GM18907 (cell line): ENCODE measurements around the gene DAND5.

Source experiments
- ATAC-seq: cut with Tn5 transposase; IDR thresholded peaks from one replicate; pipeline ENCODE4 v1.9.1; 2021; ENCODE audit warnings: mild to moderate bottlenecking, moderate library complexity; ENCODE audit not compliant: unreplicated experiment

Gene DAND5

GRCh38 chr19:12991296-12991695 is 21.9 kb downstream of the DAND5 start:
- ATAC-seq, result no peak

- ATAC-seq, result no peak
These were observed 23.4 kb downstream of the DAND5 start for GRCh38 chr19:12992729-12993128.

GRCh38 chr19:12993562-12993961 is 24.2 kb downstream of the DAND5 start:
- no peak for ATAC-seq

GRCh38 chr19:12994701-12995595 is 25.6 kb downstream of the DAND5 start, which contains the start of gene NFIX:
NFIX (plus strand) TSS chr19:12995475; CDS start chr19:12995838, 363 bp downstream.
- ATAC-seq, result no peak

GRCh38 chr19:12995596-12996405 is 26.4 kb downstream of the DAND5 start:
- ATAC-seq, result no peak

- no peak for ATAC-seq
These were observed 27.2 kb downstream of the DAND5 start for GRCh38 chr19:12996406-12997094.

GRCh38 chr19:12997179-12997966 is 28.0 kb downstream of the DAND5 start:
- no peak for ATAC-seq

- no peak for ATAC-seq
These were observed 28.9 kb downstream of the DAND5 start for GRCh38 chr19:12997967-12998940.

- no peak for ATAC-seq
These were observed 31.8 kb downstream of the DAND5 start for GRCh38 chr19:13001166-13001501.

GRCh38 chr19:13001502-13002165 is 32.3 kb downstream of the DAND5 start:
- no peak for ATAC-seq

GRCh38 chr19:13002166-13002898 is 33.0 kb downstream of the DAND5 start:
- ATAC-seq, result no peak

- ATAC-seq, result no peak
These were observed 33.7 kb downstream of the DAND5 start for GRCh38 chr19:13003081-13003480.

GRCh38 chr19:13004273-13004672 is 34.9 kb downstream of the DAND5 start:
- no peak for ATAC-seq

- no peak for ATAC-seq
These were observed 35.9 kb downstream of the DAND5 start for GRCh38 chr19:13005253-13005652.

GRCh38 chr19:13005861-13006370 is 36.5 kb downstream of the DAND5 start:
- ATAC-seq, result no peak

GRCh38 chr19:13006431-13007281 is 37.3 kb downstream of the DAND5 start:
- ATAC-seq, result no peak
